ENCODE data around the gene IL12B.
"Not testable (repeated sequence)": the region's sequence is repeated elsewhere in the genome, so short reads cannot be mapped to it uniquely, and the experiment has no call there.

Gene IL12B

GRCh38 chr5:159332800-159333544 lies 2.7 kb upstream of the IL12B start:
- no peak for ATAC-seq

DNA sequence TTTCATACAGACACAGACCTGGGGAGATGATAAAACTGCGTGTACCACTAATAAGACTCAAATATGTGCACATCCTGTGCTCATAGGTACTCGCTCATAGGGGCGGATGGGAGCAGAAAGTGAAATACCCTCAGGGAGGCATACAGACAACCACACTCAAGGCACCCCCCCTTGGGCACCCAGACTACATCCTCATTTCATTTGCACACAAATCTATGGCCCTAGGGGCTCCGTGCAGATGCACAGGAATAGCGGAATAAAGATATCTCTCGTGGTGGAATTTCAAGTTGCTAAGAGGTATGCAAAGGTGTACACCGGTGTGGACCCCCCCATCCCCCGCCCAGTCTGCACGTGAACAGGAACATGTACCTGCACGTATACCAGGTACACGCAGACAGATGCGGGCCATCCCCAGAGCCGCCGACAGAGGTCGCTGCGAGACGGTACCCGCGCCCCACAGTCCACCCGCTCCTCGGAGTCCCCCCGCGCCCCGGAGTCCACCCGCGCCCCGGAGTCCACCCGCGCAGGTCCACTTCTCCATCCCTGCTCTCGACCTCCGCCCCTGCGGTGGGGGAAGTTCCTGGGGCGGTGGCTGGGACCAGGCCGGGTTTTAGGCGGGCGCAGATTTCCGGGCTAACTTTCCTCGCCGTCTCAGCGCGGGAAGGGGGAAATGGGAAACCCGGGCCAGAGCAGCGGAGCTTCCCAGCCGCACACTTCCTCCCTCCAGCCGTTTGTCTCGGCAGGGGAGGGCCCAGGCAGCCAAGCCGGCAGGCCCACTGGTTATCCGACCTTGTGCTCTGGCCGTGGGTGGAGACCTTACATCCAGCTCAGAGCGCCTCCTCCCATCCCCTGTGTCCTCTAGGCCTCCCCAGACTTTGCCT lies 1.0 kb upstream of the IL12B start:
- ATAC-seq: peak; percentile 83 to 84

DNA sequence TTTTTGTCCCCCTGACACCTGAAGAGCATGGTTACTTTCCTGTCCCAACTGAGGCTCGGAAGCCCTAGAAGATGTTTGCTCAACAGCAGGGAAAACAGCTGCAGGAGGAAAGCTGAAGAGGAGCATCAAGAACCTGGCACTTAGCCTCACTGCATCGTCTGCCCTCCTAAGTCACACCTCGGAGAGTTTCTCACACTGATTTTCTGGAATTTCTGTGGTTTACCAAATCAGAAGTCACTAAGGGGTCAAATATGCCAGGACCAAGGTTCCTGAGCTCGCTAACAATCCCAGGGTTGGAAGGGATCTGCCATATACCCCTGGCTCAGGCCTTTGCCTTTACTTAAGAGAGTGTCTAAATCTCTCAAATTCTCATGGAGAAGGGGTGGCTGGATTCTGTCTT lies 5.3 kb downstream of the IL12B start:
- ATAC-seq: no peak

DNA sequence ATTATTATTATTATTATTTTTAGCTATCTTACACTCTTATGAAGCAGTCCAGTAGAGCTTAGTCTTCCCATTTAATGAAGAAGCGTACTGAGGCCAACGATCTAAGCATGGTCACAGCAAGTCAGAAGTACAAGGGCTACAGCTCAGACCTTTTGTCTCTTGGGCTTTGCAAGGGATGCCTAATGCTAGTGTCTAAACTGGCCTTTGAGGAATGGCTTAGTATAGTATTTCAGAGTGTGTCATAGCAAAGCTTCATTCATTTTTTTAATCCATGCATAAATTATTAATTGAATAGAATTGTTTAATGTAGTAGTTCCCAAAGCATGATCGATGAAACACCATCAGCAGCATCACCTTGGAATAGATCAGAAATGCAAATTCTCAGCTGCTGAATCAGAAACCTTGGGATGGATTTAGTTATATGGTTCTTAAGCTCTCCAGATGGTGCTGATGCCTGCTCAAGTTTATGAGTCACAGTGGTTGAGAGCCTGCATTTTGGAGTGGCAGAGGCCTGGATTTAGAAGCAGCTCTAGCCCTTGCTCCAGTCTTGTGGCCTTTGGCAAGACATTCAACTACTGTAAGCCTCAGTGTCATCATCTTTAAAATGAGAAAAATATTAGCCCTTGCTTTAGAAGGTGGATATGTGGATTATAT lies 6.1 kb downstream of the IL12B start:
- ATAC-seq: no peak

DNA sequence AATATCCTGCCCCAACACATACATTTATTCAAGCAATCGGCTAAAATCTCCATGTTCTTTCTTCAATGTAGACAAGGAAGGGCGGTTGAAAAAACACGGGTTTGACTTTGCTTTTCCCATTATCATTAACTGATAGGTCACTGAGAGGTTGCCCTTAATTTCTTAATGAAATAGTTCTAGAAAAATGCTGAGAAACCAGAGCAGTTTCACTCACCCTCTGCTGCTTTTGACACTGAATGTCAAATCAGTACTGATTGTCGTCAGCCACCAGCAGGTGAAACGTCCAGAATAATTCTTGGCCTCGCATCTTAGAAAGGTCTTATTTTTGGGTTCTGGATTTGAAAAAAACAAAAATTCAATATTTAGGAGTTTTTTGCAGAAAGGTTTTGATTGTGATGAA lies 8.1 kb downstream of the IL12B start:
- ATAC-seq: no peak

DNA sequence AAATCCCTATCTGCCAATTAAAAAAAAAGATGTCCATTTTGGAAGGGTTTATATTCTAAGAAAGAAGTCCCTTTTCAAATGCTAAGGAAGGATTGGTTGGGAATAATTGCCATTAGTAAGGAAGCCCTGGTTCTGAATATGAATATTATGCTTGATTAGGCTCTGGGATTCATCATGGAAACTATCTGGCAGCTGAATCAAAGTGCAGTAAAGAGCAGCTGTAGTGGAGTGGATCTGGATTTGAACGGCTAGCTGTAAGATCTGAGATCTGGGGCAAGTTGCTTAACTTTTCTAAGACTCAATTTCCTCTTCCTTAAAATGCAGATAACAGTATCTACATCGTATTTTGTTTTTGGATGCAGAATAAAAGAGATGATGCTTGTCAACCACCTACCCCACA lies 10.5 kb downstream of the IL12B start:
- no peak for ATAC-seq

DNA sequence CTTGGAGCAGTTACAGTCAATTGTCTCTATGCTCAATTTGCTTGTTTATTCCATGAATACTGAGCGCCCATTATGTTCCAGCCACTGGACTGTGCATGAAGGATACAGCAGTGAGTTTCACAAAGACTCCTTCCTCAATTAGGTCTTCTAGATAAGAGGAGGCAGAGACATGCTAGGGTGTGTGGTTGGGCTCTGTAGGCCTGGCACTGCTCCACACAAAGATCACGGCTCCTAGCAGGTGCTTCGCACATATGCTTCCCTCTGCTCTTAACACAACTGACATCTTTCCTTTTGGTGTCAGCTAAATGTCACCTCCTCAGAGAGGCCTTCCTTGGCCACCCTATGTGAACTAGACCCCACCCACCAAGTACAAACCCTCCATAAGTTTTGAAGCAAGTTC lies 10.9 kb downstream of the IL12B start:
- no peak for ATAC-seq

GRCh38 chr5:159318448-159318847 lies 11.8 kb downstream of the IL12B start:
- ATAC-seq: no peak

GRCh38 chr5:159317849-159318248 lies 12.4 kb downstream of the IL12B start:
- no peak for ATAC-seq

DNA sequence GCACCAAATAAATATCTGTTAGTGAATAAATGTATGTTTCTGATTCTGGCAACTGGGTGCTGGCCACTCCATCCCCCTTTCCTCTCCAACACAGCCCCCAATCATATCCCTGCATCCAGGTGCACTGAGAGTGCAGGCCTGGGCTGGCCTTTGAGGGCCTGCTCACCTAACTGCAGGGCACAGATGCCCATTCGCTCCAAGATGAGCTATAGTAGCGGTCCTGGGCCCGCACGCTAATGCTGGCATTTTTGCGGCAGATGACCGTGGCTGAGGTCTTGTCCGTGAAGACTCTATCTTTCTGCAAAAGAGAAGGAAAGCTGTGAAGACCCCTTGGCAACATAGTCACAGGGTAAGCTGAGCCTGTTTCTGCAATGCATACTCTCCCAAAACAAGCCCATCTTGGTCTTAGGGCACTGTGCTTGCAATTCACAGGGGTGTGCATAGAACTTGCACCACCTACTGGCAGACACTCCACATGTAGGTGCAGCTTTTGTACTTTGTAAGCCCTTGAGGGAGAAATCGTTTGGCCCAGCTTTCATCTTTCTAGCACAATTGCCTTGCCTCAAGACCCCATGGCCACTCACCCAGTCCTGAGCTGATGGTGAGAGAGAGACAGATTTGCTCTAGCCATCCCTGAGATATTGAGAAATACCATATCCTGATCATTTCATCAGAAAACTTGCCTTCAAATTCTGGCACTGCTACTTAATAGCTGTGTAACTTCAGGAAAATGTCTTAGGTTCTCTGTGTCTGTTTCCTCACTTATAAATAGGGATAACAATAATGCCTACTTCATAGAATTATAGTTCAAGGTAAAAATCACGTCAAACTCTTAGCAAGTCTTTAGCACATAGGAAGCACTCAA lies 13.5 kb downstream of the IL12B start:
- peak; percentile 58 to 65 for ATAC-seq

DNA sequence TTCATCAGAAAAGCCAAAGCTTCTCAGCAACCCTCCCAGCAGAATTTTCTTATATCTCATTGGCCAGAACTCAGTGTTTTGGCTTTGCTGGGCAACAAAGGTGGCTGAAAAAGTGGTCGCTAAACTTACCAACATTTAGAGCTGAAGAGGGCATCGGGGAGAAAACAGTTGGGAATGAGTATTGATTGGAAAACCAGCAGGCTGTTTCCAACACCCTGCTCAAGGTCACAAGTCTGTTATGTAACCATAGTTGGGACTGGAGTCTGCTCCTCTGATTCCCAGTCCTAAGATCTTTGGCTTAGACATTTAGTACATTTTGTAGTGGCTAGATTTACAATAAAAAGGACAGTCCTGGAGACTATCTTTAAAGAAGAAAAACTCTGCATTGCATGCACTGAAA lies 17.1 kb downstream of the IL12B start:
- ATAC-seq: no peak

DNA sequence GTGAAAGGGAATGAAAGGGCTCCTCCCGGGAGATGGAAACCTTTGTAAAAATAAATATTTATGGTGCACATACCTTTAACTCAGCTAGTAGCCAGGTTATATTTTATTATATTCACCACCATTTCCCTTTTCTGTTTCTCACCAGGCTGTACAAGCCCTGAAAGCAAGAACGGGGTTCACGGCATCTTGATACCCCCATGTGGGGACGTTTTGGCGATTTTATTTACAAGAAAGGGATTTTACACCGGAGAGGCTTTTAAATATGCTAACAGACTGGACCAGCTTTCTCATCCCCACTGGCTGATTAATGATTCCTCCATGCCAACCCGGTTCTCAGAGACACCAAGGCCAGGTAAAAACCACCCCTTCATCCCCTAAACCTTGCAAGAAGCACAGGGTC lies 19.2 kb downstream of the IL12B start:
- ATAC-seq: no peak

DNA sequence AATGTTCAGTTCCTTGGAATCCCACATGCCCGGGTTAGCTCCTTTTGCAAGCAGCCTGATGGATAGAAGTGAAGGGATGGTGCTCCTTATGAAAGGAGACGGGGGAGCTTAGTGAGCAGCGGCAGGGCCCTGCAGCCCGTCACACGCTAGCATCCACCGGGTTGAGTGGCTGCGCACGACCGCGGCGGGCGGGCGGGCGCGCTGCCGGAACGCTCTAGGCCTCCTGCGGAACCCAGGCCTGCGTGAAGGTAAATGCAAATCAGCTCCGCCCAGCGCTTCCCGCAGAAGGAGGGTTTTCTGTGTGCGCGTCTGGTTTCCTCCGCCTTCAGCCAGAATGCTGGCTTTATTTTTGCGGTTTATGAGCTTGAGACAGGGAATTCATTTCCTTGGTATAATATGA lies 19.8 kb downstream of the IL12B start:
- ATAC-seq: peak in 1 of 2 donors; percentile 55

DNA sequence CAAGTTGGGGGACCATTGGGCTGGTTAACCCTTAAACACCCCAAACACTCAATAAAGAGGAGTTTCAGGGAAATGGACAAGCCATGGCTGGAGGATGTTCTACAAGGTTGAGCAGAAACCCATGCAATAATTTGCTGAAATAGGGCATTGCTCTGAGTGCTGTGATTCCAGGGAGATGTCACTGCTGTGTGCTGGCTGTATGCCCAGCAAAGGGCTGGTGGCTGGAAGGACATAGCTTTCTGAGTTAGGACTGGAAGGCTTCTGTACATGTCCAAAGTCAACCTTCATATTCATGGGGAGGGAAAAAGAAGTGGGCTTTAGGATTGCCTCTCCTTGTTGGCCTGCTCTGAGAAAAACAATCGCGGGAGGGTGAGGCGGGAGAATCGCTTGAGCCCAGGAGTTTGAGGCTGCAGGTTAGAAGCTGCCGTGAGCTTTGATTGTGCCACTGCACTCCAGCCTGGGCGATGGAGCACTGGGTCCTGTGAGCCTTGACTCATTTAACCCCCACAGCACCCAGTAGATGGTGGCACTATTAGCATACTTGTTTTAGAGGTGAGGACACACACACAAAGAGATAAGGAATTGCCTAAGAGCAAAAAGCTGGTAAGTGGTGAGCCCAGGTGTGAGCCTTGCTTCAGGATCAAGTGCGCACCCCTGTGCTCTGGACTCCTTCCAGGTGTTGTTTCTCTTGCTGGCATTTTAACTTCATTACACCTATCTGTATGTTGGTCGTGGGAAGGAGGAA lies 20.4 kb downstream of the IL12B start:
- no peak for ATAC-seq

GRCh38 chr5:159304961-159305595 lies 25.2 kb downstream of the IL12B start:
- no peak for ATAC-seq

DNA sequence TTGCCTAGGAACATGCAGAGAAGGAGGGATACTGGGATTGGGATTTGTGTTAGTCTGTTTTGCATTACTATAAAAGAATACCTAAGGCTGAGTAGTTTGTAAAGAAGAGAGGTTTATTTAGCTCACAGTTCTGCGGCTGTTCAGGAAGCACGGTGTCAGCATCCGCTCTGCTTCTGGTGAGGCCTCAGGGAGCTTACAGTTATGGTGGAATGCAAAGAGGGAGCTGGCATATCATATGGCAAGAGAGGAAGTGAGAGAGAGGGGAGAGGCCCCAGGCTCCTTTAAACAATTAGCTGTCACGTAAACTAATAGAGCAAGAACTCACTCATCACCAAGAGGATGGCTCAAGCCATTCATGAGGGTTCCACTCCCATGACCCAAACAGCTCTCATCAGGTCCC lies 27.0 kb downstream of the IL12B start:
- no peak for ATAC-seq

DNA sequence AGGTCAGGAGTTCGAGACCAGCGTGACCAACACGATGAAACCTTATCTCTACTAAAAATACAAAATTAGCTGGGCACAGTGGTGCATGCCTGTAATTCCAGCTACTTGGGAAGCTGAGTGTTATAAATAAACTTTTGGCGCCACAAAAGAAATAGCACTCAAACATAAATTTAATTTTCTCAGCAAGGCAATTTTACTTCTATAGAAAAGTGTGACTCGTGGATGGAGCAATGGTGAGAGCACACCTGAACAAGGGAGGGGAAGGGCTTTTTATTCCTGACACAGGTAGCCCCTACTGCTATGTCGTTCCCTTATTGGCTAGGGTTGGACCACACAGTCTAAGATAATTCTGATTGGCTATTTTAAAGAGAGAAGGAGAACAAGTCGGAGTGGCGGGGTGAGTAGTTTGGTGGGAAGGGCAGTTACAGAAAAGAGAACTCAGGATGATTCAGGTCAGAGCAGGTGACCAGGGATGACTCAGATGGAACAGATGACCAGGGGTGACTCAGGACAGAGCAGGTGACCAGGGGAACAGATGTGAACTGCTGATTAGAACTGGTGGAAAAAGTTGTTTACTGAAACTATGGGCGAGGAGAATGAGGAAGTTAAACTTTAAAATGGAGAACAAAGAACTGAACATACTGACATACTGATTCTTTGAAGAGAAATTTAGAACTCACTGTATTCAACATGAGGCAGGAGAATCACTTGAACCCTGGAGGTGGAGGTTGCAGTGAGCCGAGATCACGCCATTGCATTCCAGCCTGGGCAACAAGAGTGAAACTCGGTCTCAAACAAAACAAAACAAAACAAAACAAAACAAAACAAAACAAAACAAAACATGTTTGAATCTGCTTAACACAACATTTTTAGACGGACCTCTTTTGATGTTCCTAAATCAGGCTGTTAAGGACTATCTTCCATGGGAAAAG lies 28.1 kb downstream of the IL12B start:
- ATAC-seq: not testable (repeated sequence)

GRCh38 chr5:159301466-159301865 lies 28.8 kb downstream of the IL12B start:
- ATAC-seq: no peak

DNA sequence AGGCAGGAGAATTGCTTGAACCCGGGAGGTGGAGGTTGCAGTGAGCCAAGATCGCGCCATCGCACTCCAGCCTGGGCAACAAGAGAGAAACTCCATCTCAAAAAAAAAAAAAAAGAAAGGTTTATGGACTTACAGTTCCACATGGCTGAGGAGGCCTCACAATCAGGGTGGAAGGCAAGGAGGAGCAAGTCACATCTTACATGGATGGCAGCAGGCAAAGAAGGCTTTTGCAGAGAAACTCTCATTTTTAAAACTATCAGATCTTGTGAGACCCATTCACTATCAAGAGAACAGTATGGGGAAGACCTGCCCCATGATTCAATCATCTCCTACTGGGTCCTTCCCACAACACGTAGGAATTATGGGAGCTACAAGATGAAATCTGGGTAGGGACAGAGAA lies 33.0 kb downstream of the IL12B start:
- not testable (repeated sequence) for ATAC-seq

- no peak for ATAC-seq
Measured at GRCh38 chr5:159294921-159295320, 35.4 kb downstream of the IL12B start.

Data from activated CD4-positive, CD25-positive, alpha-beta regulatory T cell treated with anti-CD3 and anti-CD28 coated beads, Interleukin-2, amount 50 U/mL, for 24 hours (primary cell).